Calu3 (cell line): ENCODE results near the gene CLIC3. TPM values are rescaled to one million over a fixed set of nuclear protein-coding genes. Genes with fewer than 3 reads are reported as not detected.

Source experiments
- BruUV-seq: library from RNA; stranded (reverse); fragments of 400-500 nt; replicated peaks from 2 replicates; lab custom pipeline; 2021; lab: Mats Ljungman, UMichigan
- CTCF ChIA-PET: fragments of 300-600 bp; sonication (Branson Sonifier 250); formaldehyde crosslinking; loops from one replicate; lab custom pipeline; 2022; ENCODE audit warnings: antibody characterized with exemption; lab: Charles Lee
- DNase-seq: peaks from one replicate; pipeline ENCODE4 v3.0.0; 2022
- H3K27ac Mint-ChIP-seq: one replicate; pipeline ENCODE4 v1.8.0; 2022; ENCODE audit warnings: mixed read lengths; ENCODE audit not compliant: unreplicated experiment
- H3K27me3 Mint-ChIP-seq: one replicate; pipeline ENCODE4 v1.8.0; 2022; ENCODE audit warnings: mixed read lengths; ENCODE audit not compliant: unreplicated experiment
- H3K36me3 Mint-ChIP-seq: one replicate; pipeline ENCODE4 v1.8.0; 2022; ENCODE audit warnings: mild to moderate bottlenecking, moderate library complexity, mixed read lengths; ENCODE audit not compliant: insufficient read depth, unreplicated experiment
- H3K4me1 Mint-ChIP-seq: one replicate; pipeline ENCODE4 v1.8.0; 2022; ENCODE audit warnings: mild to moderate bottlenecking, low read depth, mixed read lengths; ENCODE audit not compliant: unreplicated experiment
- H3K4me3 Mint-ChIP-seq: one replicate; pipeline ENCODE4 v1.8.0; 2022; ENCODE audit warnings: mild to moderate bottlenecking, low read depth, moderate library complexity, mixed read lengths; ENCODE audit not compliant: unreplicated experiment
- H3K9me3 Mint-ChIP-seq: one replicate; pipeline ENCODE4 v1.8.0; 2022; ENCODE audit warnings: low read depth, mixed read lengths; ENCODE audit not compliant: unreplicated experiment
- CTCF ChIP-seq: fragments of 200-600 bp; IDR thresholded peaks from one replicate; pipeline ENCODE4 v1.8.0; 2022; ENCODE audit warnings: antibody characterized with exemption; ENCODE audit not compliant: unreplicated experiment
- intact Hi-C: fragments of 100-400 bp; cut with micrococcal nuclease; formaldehyde crosslinking; loops from one replicate; pipeline ENCODE4 v1.10.0; 2022; ENCODE audit not compliant: unreplicated experiment
- total RNA-seq: library from RNA; stranded (reverse); gene quantifications from 2 replicates; pipeline ENCODE4 v1.2.3, GENCODE V29; 2022

Gene CLIC3
- total RNA-seq, 1 experiment from 2014 or later, result 0.35 TPM

GRCh38 chr9:136960212-136960937 lies 36.0 kb downstream of the CLIC3 start:
- Mint-ChIP-seq H3K27me3 (no peaks in the 10 kb centered on the region), H3K9me3 (no peaks in the 10 kb centered on the region), H3K36me3 (peaks cover 3% of the 10 kb centered on the region), H3K4me3 (no peak overlapping the region), H3K27ac (no peak overlapping the region), H3K4me1 (no peaks in the 10 kb centered on the region)
- CTCF ChIA-PET, result no interaction called here
- TF ChIP-seq CTCF, result no peak
- no TSS peak for BruUV-seq
- intact Hi-C loops, result no loop called here
- no peak for DNase-seq

- intact Hi-C loops, result no loop called here
- H3K4me1 Mint-ChIP-seq, result no peaks in the 10 kb centered on the region
- H3K27ac Mint-ChIP-seq, result no peak overlapping the region
- H3K9me3 Mint-ChIP-seq, result no peaks in the 10 kb centered on the region
- peaks cover 3% of the 10 kb centered on the region for H3K36me3 Mint-ChIP-seq
- no peak for DNase-seq
- TF ChIP-seq CTCF, result no peak
- no peaks in the 10 kb centered on the region for H3K27me3 Mint-ChIP-seq
- CTCF ChIA-PET, result no interaction called here
- H3K4me3 Mint-ChIP-seq, result no peak overlapping the region
- BruUV-seq, result no TSS peak
Observed at GRCh38 chr9:136958898-136959850, 37.2 kb downstream of the CLIC3 start.

GRCh38 chr9:136958473-136958872 lies 37.9 kb downstream of the CLIC3 start:
- Mint-ChIP-seq H3K9me3 (no peaks in the 10 kb centered on the region), H3K36me3 (peaks cover 3% of the 10 kb centered on the region), H3K27me3 (no peaks in the 10 kb centered on the region), H3K4me3 (no peak overlapping the region), H3K4me1 (no peaks in the 10 kb centered on the region), H3K27ac (no peak overlapping the region)
- no peak for TF ChIP-seq CTCF
- no peak for DNase-seq
- intact Hi-C loops, result no loop called here
- CTCF ChIA-PET, result no interaction called here
- BruUV-seq, result no TSS peak

- Mint-ChIP-seq H3K27ac (no peak overlapping the region), H3K9me3 (no peaks in the 10 kb centered on the region), H3K4me3 (no peak overlapping the region), H3K4me1 (no peaks in the 10 kb centered on the region), H3K36me3 (no peaks in the 10 kb centered on the region), H3K27me3 (no peaks in the 10 kb centered on the region)
- TF ChIP-seq CTCF, result no peak
- CTCF ChIA-PET, result no interaction called here
- no peak for DNase-seq
- BruUV-seq, result no TSS peak
- intact Hi-C loops, result no loop called here
Observed at GRCh38 chr9:136957901-136958300, 38.5 kb downstream of the CLIC3 start.
